ENCODE measurements around the gene NEDD4.

NEDD4 gene

DNA sequence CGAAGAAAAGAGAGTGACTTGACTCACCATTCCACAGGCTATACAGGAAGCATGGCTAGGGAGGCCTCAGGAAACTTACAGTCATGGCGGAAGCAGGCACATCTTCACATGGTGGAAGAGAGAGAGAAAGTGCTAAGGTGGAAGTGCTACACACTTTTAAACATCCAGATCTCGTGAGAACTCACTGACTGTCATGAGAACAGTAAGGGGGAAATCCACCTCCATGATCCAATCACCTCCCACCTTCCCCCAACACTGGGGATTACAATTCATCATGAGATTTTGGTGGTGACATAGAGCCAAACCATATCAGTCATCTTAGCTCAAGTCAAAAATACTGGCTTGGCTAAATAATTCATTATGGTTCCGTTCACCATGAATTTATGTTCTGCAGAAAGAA is 45.3 kb upstream of the NEDD4 start:
- H3K4me3 ChIP-seq (IDR thresholded peaks at IDR 0.05; ENCODE audit: insufficient read depth, low read depth, low read length), result no peak overlapping the region
- no peaks in the 10 kb centered on the region for H3K4me1 ChIP-seq (ENCODE audit: low read depth, poor library complexity, severe bottlenecking)
- H4K20me1 ChIP-seq (ENCODE audit: insufficient read depth), result no peaks in the 10 kb centered on the region
- H3K36me3 ChIP-seq (ENCODE audit: insufficient read depth), result no peaks in the 10 kb centered on the region
- H3K27me3 ChIP-seq (ENCODE audit: insufficient read depth, low read depth), result no peaks in the 10 kb centered on the region
- H3K79me2 ChIP-seq (ENCODE audit: insufficient read depth, low read depth), result no peaks in the 10 kb centered on the region
- no peak overlapping the region for H3K9ac ChIP-seq
- H3K27ac ChIP-seq, result no peak overlapping the region
- H3K4me2 ChIP-seq, result no peak overlapping the region
- TF ChIP-seq, protein P1, sequence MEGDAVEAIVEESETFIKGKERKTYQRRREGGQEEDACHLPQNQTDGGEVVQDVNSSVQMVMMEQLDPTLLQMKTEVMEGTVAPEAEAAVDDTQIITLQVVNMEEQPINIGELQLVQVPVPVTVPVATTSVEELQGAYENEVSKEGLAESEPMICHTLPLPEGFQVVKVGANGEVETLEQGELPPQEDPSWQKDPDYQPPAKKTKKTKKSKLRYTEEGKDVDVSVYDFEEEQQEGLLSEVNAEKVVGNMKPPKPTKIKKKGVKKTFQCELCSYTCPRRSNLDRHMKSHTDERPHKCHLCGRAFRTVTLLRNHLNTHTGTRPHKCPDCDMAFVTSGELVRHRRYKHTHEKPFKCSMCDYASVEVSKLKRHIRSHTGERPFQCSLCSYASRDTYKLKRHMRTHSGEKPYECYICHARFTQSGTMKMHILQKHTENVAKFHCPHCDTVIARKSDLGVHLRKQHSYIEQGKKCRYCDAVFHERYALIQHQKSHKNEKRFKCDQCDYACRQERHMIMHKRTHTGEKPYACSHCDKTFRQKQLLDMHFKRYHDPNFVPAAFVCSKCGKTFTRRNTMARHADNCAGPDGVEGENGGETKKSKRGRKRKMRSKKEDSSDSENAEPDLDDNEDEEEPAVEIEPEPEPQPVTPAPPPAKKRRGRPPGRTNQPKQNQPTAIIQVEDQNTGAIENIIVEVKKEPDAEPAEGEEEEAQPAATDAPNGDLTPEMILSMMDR (conservative IDR thresholded peaks at IDR 0.05; ENCODE audit: low read depth, low read length), result no peak
- H2AFZ ChIP-seq (ENCODE audit: low read depth), result no peak overlapping the region

DNA sequence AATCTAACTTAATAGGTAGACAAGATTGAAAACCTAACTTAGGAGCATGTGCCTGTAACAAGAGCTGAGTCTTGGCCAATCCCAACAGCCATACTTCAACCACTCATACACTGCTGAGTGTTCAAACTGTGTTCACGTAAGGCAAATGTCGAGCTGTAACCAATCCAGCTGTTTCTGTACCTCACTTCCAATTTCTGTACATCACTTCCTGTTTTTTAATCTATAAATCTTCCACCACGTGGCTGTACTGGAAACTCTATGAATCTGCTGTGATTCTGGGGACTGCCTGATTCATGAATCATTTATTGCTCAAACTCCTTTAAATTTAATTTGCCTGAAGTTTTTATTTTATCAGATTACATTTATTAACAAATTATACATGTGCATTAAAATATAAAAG is 44.6 kb upstream of the NEDD4 start:
- H3K4me3 ChIP-seq (IDR thresholded peaks at IDR 0.05; ENCODE audit: insufficient read depth, low read depth, low read length), result no peak overlapping the region
- H3K27me3 ChIP-seq (ENCODE audit: insufficient read depth, low read depth), result no peaks in the 10 kb centered on the region
- TF ChIP-seq, protein P1 (conservative IDR thresholded peaks at IDR 0.05; ENCODE audit: low read depth, low read length), result no peak
- H3K4me2 ChIP-seq, result no peak overlapping the region
- H3K79me2 ChIP-seq (ENCODE audit: insufficient read depth, low read depth), result no peaks in the 10 kb centered on the region
- H3K36me3 ChIP-seq (ENCODE audit: insufficient read depth), result no peaks in the 10 kb centered on the region
- H2AFZ ChIP-seq (ENCODE audit: low read depth), result no peak overlapping the region
- H4K20me1 ChIP-seq (ENCODE audit: insufficient read depth), result no peaks in the 10 kb centered on the region
- no peak overlapping the region for H3K9ac ChIP-seq
- no peak overlapping the region for H3K27ac ChIP-seq
- H3K4me1 ChIP-seq (ENCODE audit: low read depth, poor library complexity, severe bottlenecking), result no peaks in the 10 kb centered on the region

DNA sequence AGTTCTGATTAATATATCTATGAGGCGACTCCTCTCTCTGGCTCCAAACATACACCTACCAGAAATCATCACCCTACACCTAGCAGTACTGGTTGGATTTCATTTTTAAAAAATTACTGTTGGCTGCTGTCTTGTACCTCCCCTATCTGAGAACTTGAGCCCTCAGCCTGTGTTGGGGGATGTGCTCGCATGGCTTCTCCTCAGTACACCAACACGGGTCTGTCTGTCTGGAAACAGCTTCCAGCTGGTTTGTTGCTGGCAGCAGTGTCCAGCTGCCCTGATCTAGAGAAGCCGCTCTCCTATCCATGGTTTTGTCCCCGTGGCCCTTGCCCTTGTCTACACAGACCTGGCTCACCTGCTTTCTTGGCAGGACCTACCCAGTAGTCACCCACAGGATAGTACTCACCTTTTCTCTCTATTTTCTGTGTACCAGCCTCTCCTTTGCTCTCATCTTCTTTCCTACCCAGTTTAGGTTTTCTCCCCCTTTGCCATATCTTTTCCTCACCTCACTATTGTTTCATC is 43.2 kb upstream of the NEDD4 start:
- Histone ChIP-seq H3K27me3 (ENCODE audit: insufficient read depth, low read depth) (no peaks in the 10 kb centered on the region), H3K36me3 (ENCODE audit: insufficient read depth) (no peaks in the 10 kb centered on the region), H3K27ac (no peak overlapping the region), H3K4me2 (no peak overlapping the region), H3K4me3 (IDR thresholded peaks at IDR 0.05; ENCODE audit: insufficient read depth, low read depth, low read length) (no peak overlapping the region), H4K20me1 (ENCODE audit: insufficient read depth) (no peaks in the 10 kb centered on the region), H3K4me1 (ENCODE audit: low read depth, poor library complexity, severe bottlenecking) (no peaks in the 10 kb centered on the region), H3K9ac (no peak overlapping the region), H2AFZ (ENCODE audit: low read depth) (no peak overlapping the region), H3K79me2 (ENCODE audit: insufficient read depth, low read depth) (no peaks in the 10 kb centered on the region)
- TF ChIP-seq, protein P1 (conservative IDR thresholded peaks at IDR 0.05; ENCODE audit: low read depth, low read length), result no peak

DNA sequence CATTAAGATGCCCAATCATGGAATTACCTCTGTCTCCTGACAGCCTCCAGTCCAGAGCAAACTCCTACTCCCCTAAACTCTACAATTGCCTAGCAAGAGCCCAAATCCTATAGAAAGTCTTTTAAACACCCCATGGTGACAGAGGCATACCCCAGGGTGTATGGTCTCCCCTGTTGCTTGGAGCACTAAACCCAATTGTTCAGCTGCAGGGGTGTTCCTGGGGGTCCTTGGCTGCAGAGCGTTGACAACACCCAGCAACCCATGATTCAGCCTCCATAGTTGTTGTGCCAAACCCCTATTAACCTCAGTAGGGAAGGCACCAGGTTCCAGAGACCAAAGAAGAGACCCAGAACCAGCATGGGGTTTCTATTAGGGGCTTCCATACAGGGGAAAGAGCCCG is 41.8 kb upstream of the NEDD4 start:
- H2AFZ ChIP-seq (ENCODE audit: low read depth), result no peak overlapping the region
- H4K20me1 ChIP-seq (ENCODE audit: insufficient read depth), result no peaks in the 10 kb centered on the region
- no peak overlapping the region for H3K4me3 ChIP-seq (IDR thresholded peaks at IDR 0.05; ENCODE audit: insufficient read depth, low read depth, low read length)
- TF ChIP-seq, protein P1 (conservative IDR thresholded peaks at IDR 0.05; ENCODE audit: low read depth, low read length), result no peak
- no peaks in the 10 kb centered on the region for H3K4me1 ChIP-seq (ENCODE audit: low read depth, poor library complexity, severe bottlenecking)
- no peaks in the 10 kb centered on the region for H3K27me3 ChIP-seq (ENCODE audit: insufficient read depth, low read depth)
- H3K79me2 ChIP-seq (ENCODE audit: insufficient read depth, low read depth), result no peaks in the 10 kb centered on the region
- no peak overlapping the region for H3K9ac ChIP-seq
- H3K4me2 ChIP-seq, result no peak overlapping the region
- no peak overlapping the region for H3K27ac ChIP-seq
- H3K36me3 ChIP-seq (ENCODE audit: insufficient read depth), result no peaks in the 10 kb centered on the region
